Fibroblast of lung (primary cell): ENCODE data around the gene ACAA2. TPM values are rescaled to one million over a fixed set of nuclear protein-coding genes. Genes with fewer than 3 reads are reported as not detected.

Experiments used
- DNase-seq, 2 donors: peaks; one replicate each; pipeline versions ENCODE4 v3.0.0 to v3.0.0-alpha.2; 2010; ENCODE audit warnings: low read depth in 2 of 2
- H2AFZ ChIP-seq: 2 replicates; pipeline ENCODE4 v1.5.1; 2012; ENCODE audit warnings: low read length, control low read depth, inconsistent platforms
- H3K27ac ChIP-seq: 2 replicates; pipeline ENCODE4 v1.5.1; 2011; ENCODE audit warnings: low read length, control low read depth; ENCODE audit not compliant: insufficient read depth
- H3K27me3 ChIP-seq: 2 replicates; pipeline ENCODE4 v1.5.1; 2011; ENCODE audit warnings: mild to moderate bottlenecking, low read length; ENCODE audit not compliant: control insufficient read depth, insufficient read depth
- H3K36me3 ChIP-seq: 2 replicates; pipeline ENCODE4 v1.5.1; 2011; ENCODE audit warnings: low read length; ENCODE audit not compliant: control insufficient read depth, insufficient read depth
- H3K4me1 ChIP-seq: 2 replicates; pipeline ENCODE4 v1.5.1; 2011; ENCODE audit warnings: low read length; ENCODE audit not compliant: control insufficient read depth, insufficient read depth; ENCODE audit errors: extremely low read depth
- H3K4me2 ChIP-seq: 2 replicates; pipeline ENCODE4 v1.5.1; 2011; ENCODE audit warnings: low read length, control low read depth; ENCODE audit not compliant: insufficient read depth; ENCODE audit errors: extremely low read depth
- H3K4me3 ChIP-seq, 4 experiments: fragments of 200-600 bp in 1 of 4; sonication (generic) in 1 of 4; replicated peaks in 1 of 4; 2 replicates each; pipeline ENCODE4 v1.5.1; 2011 to 2016; ENCODE audit warnings: low read length in 4 of 4, low read depth in 3 of 4, mild to moderate bottlenecking in 3 of 4, control low read depth in 2 of 4, inconsistent platforms in 1 of 4, mixed read lengths in 1 of 4; ENCODE audit not compliant: insufficient read depth in 1 of 4; ENCODE audit errors: control extremely low read depth in 1 of 4
- H3K79me2 ChIP-seq: 2 replicates; pipeline ENCODE4 v1.5.1; 2012; ENCODE audit warnings: mild to moderate bottlenecking, low read length, inconsistent platforms; ENCODE audit not compliant: control insufficient read depth, insufficient read depth
- H3K9ac ChIP-seq: 2 replicates; pipeline ENCODE4 v1.5.1; 2011; ENCODE audit warnings: mild to moderate bottlenecking, low read length, control low read depth; ENCODE audit not compliant: insufficient read depth
- H3K9me3 ChIP-seq: 2 replicates; pipeline ENCODE4 v1.5.1; 2012; ENCODE audit warnings: low read depth, low read length; ENCODE audit not compliant: control insufficient read depth, insufficient read depth
- H4K20me1 ChIP-seq: 2 replicates; pipeline ENCODE4 v1.5.1; 2011; ENCODE audit warnings: low read length; ENCODE audit not compliant: control insufficient read depth, insufficient read depth; ENCODE audit errors: extremely low read depth
- CTCF ChIP-seq, 2 donors: IDR thresholded peaks in 1 of 2; conservative IDR thresholded peaks in 1 of 2; 1 replicate in 1 of 2; 2 replicates in 1 of 2; pipeline ENCODE4 v1.5.1; 2011 to 2012; ENCODE audit warnings: low read length in 2 of 2, control low read depth in 1 of 2, inconsistent platforms in 1 of 2, low read depth in 1 of 2, mild to moderate bottlenecking in 1 of 2
- EZH2 ChIP-seq: IDR thresholded peaks from 2 replicates; pipeline ENCODE4 v1.5.1; 2012; ENCODE audit warnings: low read length, control low read depth, mild to moderate bottlenecking; ENCODE audit errors: missing control alignments
- polyA plus RNA-seq, 2 donors: library from polyadenylated mRNA; depleted of rRNA in 1 of 2; stranded (reverse) in 1 of 2; unstranded in 1 of 2; fragments of >200 nt; gene quantifications; 2 replicates each; pipeline ENCODE4 v1.2.1, GENCODE V29; 2011 to 2012; ENCODE audit warnings: missing spikeins in 1 of 2
- total RNA-seq: library from RNA; depleted of rRNA; stranded (reverse); fragments of >200 nt; gene quantifications from 2 replicates; pipeline ENCODE4 v1.2.1, GENCODE V29; 2014

The ACAA2 gene
- total and polyA plus RNA-seq, 2 donors (not counting 1 experiment from before 2014, with no cell fraction given): 27.1 to 38.5 TPM

- Histone ChIP-seq H3K79me2 (no peaks in the 10 kb centered on the region), H3K4me3 (no peak overlapping the region), H3K9me3 (no peaks in the 10 kb centered on the region), H3K36me3 (no peaks in the 10 kb centered on the region), H3K4me2 (no peak overlapping the region), H3K9ac (no peak overlapping the region), H4K20me1 (no peaks in the 10 kb centered on the region), H2AFZ (no peak overlapping the region), H3K27ac (no peak overlapping the region), H3K27me3 (no peaks in the 10 kb centered on the region), H3K4me1 (no peaks in the 10 kb centered on the region)
- TF ChIP-seq CTCF (conservative IDR thresholded peaks at IDR 0.05 in 1 of 2, IDR thresholded peaks at IDR 0.05 in 1 of 2; ENCODE audit: low read depth in 1 of 2, low read length in 2 of 2) (no peak), EZH2 (no peak)
- DNase-seq: no peak
Observed at GRCh38 chr18:49827996-49828395, 14.7 kb upstream of the ACAA2 start.

- TF ChIP-seq CTCF (conservative IDR thresholded peaks at IDR 0.05 in 1 of 2, IDR thresholded peaks at IDR 0.05 in 1 of 2; ENCODE audit: low read depth in 1 of 2, low read length in 2 of 2) (no peak), EZH2 (no peak)
- no peak overlapping the region for H3K9ac ChIP-seq
- no peaks in the 10 kb centered on the region for H3K79me2 ChIP-seq
- no peaks in the 10 kb centered on the region for H3K4me1 ChIP-seq
- H3K9me3 ChIP-seq: no peaks in the 10 kb centered on the region
- no peaks in the 10 kb centered on the region for H4K20me1 ChIP-seq
- no peak overlapping the region for H3K4me2 ChIP-seq
- H3K4me3 ChIP-seq: no peak overlapping the region
- no peaks in the 10 kb centered on the region for H3K36me3 ChIP-seq
- no peaks in the 10 kb centered on the region for H3K27me3 ChIP-seq
- H2AFZ ChIP-seq: no peak overlapping the region
- H3K27ac ChIP-seq: no peak overlapping the region
- DNase-seq: peak in 1 of 2 donors; percentile 46
Observed at GRCh38 chr18:49819823-49820671, 6.7 kb upstream of the ACAA2 start.

- H3K27me3 ChIP-seq: no peaks in the 10 kb centered on the region
- TF ChIP-seq CTCF (conservative IDR thresholded peaks at IDR 0.05 in 1 of 2, IDR thresholded peaks at IDR 0.05 in 1 of 2; ENCODE audit: low read depth in 1 of 2, low read length in 2 of 2) (no peak), EZH2 (no peak)
- no peaks in the 10 kb centered on the region for H4K20me1 ChIP-seq
- no peak overlapping the region for H3K4me2 ChIP-seq
- no peak overlapping the region for H3K27ac ChIP-seq
- no peaks in the 10 kb centered on the region for H3K79me2 ChIP-seq
- no peak overlapping the region for H2AFZ ChIP-seq
- no peaks in the 10 kb centered on the region for H3K36me3 ChIP-seq
- H3K4me3 ChIP-seq: no peak overlapping the region
- no peaks in the 10 kb centered on the region for H3K9me3 ChIP-seq
- no peaks in the 10 kb centered on the region for H3K4me1 ChIP-seq
- DNase-seq: no peak
- H3K9ac ChIP-seq: no peak overlapping the region
Observed at GRCh38 chr18:49819071-49819662, 5.8 kb upstream of the ACAA2 start.
